ENCODE measurements around the gene KCND2.

GRCh38 chr7:120523985-120524384 lies 251.0 kb downstream of the KCND2 start:
- TF ChIP-seq CTCF (conservative IDR thresholded peaks at IDR 0.05; ENCODE audit: low read length) (no peak), EZH2phosphoT487 (IDR thresholded peaks at IDR 0.05; ENCODE audit: borderline replicate concordance, low read depth, low read length) (no peak)
